Superior temporal gyrus (tissue), 1 donor: ENCODE measurements around the gene FLNC.

Source experiments
- DNase-seq: peaks from one replicate; pipeline ENCODE4 v3.0.0-alpha.2; 2016; ENCODE audit errors: extremely low spot score

Gene FLNC

GRCh38 chr7:128879939-128880746, 49.9 kb downstream of the FLNC start:
- peak; percentile 76 for DNase-seq

DNA sequence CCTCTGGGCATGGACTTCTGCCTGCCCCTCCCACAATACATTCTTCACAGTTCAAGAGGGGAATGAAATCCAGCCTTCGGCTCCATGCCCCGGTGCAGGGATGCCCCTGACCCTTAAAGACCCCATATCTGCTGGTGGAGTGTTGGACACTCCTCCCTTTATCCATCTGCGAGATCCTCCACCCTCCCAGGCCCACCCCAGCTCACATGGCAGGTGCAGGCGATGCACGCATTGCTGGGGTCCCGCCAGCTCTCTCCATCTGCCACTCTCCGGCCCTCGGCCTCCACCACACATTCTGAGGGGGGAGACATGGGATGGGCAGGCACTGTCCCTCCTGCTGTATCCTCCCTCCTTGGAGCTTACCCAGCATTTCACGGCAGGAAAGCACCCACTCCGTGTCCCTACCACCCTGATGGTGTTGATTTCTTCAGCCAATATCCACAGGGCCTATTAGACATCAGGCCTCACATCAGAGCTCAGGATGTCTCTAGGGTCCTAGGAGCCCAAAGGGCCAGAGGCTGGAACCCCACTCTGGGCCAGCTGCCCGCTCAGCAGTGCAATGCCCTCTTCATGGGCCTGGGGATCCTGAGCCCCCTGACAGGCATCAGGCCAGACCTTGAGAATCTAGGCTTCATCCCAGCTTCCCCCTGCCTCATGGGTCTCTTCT, 50.7 kb downstream of the FLNC start:
- no peak for DNase-seq

- no peak for DNase-seq
These were observed 51.4 kb downstream of the FLNC start for GRCh38 chr7:128881458-128882125.

DNA sequence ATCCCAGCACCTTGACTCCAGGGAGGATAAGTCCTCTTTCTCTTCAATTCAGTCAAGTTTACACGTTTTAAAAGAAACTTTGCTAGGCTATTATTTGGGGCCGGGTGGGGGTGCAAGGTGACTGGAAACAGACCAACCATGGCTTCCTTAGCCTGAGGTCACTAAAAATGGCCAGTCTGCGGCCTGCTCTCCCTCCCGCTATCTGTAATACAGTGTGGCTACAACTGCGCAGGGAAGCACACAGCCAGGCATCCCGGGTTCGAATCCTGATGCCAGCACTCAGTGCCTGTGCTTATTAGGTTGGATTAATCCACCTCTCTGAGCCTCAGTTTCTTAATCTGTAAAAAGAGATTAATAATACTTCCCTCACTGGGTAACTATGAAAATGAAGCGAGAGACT, 51.9 kb downstream of the FLNC start:
- no peak for DNase-seq

- DNase-seq: peak; percentile 87
These were observed 53.6 kb downstream of the FLNC start for GRCh38 chr7:128883622-128884448.

DNA sequence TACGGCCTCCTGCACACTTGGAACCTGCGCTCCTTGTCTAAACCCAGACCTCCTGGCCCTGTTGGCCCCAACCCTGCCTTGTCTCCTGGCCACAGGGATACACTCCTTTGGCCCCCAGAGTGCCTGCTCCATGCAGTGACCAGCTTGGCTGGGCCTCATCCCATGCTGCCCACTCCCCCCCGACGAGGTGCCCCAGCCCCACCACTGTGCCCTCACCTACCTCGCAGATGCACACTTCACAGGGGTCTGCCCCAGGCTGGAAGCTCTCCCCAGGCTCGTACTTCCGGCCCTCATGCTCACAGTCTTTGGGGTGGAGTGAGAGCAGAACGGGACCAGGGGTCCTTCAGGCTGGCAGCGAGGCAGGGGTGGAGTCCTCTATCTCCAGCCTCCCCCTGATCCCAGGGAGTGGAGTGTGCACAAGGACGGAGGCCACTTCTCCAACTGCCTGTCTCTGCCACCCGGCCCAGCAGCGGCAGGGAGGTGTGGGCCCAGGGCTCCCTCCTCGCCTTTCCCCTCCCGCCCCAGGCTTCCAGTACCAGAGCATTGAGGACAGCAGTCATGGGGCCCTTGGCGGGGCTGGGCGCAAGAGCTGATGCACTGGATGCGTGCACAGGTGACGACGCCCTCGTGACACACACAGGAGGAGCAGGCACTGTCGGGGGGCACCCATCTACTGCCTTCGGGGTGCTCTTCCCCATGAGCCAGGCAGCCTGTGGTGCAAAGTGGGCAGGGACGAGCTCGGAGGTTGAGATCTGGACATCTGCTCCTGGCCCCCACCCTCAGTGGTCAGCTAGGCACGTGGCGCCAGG, 54.6 kb downstream of the FLNC start:
- DNase-seq: no peak

DNA sequence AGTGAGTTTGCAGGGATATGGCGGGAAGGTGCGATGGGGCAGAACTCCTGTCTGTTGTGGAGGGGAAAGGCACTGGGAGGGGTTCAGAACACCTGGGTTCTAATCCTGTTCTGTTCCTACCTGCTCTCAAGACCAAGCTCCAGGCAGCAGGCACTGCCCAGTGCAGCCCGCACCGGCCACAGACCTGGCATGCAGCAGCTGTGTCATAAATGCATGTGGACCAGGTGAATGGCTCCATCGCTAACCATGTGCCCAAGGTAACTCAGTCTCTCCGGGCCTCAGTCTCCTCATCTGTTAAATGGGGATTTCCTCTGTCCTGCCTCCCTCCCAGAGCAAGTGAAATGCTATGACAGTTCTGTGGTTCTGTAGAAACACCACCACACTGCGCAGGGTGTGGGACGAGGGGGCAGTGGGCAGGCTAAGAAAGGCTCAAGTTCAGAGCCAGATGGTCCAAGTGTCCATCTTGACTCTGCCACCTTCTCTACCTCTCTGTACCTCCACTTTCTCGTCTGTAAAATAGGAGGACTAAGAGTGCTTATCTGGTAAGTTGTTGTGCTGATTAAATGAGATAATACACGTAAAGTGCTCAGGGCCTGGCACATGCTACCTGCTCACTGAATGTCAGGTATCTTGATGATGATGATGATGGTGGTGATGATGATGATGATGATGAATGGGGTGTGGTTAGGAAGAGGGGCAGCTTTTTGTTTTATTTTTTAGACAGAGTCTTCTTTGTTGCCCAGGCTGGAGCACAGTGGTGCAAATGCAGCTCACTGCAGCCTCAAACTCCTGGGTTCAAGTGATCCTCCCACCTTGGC, 55.4 kb downstream of the FLNC start:
- DNase-seq: no peak

DNA sequence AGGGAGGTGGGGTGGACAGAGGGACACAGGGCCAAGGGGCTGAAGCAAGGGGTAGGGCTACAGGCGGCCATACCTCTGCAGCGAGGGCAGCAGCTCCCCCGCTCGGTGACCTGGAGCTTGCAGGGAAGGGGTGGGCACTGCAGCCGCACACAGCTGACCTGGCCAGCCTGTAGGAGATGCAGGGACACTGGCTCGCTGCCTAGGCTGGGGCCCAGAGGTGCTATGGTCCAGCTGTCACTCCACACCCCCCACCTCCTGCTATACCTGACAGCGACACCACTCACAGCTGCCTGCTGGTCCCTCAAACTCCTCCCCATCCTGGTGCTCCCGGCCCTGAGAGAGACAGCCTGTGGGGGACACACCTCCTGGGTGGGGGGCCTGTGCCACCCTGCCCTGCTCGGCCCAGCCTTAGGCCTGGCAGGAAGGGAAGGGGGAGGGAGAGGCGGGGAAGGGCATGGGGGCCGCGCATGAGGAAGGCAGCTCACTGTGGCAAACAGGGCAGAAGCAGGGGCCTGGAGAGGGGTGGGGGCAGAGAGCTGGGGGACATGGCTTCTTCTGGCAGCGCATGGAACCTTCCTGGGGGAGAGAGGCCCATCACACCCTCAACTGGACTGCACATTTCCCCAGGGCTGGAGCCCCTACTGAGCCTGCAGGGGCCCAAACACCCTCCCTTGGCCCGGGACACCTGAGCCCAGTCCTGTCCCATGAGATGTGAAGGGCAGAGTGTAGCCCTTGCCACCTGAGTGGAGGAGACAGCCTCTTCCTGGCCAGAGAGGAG, 56.4 kb downstream of the FLNC start:
- DNase-seq: no peak

DNA sequence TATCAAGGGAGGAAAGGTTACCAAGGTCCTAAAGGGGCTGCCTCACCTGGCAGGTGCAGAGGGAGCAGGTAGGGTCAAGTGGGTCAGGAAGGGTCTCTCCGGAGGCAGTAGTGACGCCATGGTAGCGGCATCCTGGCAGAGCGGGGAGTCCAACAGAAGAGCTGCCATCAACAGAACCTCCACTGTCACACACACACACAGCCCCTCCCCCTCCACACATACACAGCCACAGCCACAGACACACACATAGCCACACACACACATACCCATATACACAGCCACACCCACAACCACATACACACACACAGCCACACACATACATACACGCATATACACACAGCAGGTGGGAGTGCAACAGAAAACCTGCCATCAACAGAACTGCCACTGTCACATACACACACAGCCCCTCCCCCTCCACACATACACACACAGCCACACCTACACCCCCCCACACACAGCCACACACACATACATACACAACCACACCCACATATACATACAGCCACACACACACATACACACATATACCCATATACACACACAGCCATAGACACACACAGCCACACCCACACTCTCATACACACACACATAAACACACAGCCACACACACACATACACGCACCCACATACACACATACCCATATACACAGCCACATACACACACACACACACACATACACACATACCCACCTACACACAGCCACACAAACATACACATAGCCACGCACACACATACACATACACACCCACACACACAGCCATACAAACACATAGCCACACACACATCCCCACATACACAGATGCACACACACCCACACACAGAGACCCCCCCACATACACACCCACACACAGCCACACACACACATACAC, 57.2 kb downstream of the FLNC start:
- DNase-seq: no peak

DNA sequence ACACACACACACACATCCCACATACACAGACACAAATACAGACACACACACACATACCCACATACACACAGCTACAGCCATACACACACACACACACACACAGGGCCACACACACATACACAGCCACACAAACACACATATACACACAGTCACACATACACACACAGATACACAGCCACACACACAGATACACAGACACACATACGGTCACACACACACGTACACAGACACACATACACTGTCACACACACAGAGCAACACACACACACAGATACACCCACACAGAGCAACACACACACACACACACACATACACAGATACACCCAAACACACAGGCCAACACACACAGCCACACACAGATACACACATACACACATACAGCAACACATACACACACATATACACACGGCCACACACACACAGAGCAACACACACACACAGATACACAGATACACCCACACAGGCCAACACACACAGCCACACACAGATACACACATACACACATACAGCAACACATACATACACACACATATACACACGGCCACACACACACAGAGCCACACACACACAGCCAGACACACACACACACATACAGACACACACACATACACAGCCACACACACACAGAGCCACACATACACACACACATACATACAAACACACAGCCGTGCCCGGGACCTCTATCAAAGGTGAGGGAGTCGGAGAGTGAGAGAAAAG, 58.0 kb downstream of the FLNC start:
- no peak for DNase-seq

DNA sequence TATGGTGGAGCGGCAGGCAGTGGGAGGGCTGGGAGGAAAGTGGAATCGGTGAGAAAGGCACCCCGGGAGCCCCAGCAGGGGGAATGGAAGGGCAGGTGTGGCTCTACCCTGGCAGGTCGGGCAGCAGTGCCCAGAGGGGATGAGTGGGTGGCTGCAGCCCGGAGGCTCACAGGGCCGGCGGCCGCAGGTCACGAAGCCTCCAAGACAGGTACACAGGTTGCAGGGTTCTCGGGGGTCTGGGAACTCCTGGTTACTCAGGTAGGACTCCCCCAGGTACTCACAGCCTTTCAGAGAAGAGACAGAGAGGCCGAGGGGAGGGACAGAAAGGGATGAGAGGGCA, 58.5 kb downstream of the FLNC start:
- DNase-seq: no peak

- no peak for DNase-seq
These were observed 58.9 kb downstream of the FLNC start for GRCh38 chr7:128889121-128889520.

GRCh38 chr7:128890306-128891109, 60.3 kb downstream of the FLNC start:
- no peak for DNase-seq

DNA sequence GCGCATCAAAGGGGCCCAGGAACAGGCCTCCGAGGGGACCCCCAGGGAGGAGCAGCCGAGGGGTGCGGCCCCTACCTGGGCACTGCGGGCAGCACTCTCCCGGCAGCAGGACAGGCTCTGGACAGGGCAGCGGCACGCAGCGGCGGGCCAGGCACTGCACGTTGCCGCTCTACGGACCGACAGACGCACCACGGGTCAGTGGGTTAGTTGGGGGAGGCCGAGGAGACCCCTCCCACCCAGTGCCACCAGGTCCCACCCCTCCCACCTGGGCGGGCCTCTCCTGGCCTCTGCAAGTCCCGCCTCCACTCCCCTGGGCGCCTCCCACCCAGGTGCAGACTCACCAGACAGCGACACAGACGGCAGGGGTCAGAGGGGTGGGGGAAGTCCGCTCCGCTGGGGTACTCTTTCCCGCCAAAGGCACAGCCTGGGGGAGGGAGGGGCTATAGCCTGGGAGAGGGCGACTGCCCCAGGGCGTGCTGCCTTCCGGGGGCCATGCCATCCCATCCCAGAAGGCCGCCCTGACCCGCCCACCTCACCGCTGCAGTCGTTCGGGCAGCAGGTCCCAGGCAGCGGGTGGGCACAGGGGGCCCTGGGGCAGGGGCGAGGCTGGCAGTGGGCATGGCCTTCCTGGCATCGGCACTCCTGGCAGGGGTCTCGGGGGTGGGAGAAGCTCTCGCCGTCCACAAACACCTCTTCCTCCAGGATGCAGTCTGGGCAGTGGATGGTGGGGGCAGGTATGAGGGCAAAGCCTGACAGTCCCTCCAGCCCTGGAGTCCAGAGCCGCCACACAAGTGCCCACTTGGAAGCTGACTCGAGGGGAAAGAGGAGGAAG, 61.1 kb downstream of the FLNC start:
- no peak for DNase-seq

DNA sequence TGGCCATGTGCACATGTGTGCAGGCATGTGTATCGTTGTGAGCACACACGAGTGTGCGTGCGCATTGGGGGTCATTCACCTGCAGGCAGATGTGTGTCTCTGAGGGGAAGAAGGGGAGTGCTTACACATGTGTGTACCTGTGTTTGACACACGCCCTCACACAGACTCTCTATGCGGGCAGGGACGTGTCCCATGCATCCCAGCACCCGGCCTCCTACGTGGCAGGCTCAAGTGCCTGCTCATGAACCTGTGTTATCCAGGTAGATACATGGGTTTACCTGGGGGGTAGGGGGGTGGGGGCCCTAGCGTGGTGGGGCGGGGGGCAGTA, 61.7 kb downstream of the FLNC start:
- DNase-seq: no peak

DNA sequence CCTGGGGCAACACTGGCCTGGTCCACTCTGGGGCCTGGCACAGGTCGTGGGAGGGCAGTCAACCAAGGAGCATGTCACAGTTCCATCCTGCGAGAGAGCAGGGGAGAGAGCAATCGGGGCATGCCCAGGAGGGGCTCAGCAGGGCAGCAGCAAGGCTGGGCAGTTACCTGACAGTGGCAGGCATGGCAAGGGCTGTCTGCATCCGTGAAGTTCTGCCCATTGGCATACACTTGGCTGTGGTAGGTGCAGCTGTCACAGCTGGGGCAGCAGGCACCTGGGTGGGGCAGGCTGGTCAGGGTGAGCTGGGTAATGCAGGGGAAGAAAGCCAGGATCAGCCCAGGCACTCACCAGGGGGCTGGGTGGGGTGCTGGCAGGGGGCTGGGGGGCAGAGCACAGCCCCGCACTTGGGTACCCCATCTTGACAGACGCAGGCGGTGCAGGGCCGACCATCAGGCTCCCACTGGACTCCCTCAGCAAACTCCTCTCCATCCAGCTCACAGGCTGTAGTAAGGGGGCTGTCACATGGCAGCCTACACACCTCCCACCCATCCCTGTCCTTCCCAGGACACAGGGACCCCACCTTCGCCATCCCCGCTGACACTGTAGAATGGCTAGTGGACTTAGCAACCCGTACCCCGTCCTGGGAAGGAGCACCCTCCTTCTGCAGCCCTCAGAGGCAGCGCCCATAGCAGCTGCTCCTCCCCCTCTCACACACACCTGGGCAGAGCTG, 62.5 kb downstream of the FLNC start:
- no peak for DNase-seq
